Ovary (tissue), 9 donors: Measurements from ENCODE around the gene RPS26. TPM values are rescaled to one million over a fixed set of nuclear protein-coding genes. Genes with fewer than 3 reads are reported as not detected.
"Not testable (repeated sequence)": the region's sequence is repeated elsewhere in the genome, so short reads cannot be mapped to it uniquely, and the experiment has no call there.

Experiments
- DNase-seq, 5 donors: peaks; one replicate each; pipeline ENCODE4 v3.0.0-alpha.2; 2019 to 2020
- H3K27ac ChIP-seq, 2 donors: fragments of 200-600 bp; one replicate each; pipeline versions ENCODE4 v1.5.1 to v1.8.0; 2019 to 2022
- H3K27me3 ChIP-seq: fragments of 200-600 bp; one replicate; pipeline ENCODE4 v1.8.0; 2022
- H3K36me3 ChIP-seq: fragments of 200-600 bp; sonication (generic); one replicate; pipeline ENCODE4 v1.5.1; 2019
- H3K4me1 ChIP-seq: one replicate; pipeline ENCODE4 v1.8.1; 2013; ENCODE audit warnings: mild to moderate bottlenecking, moderate library complexity; ENCODE audit not compliant: insufficient read depth
- H3K4me3 ChIP-seq: fragments of 200-600 bp; sonication (generic); one replicate; pipeline ENCODE4 v1.5.1; 2017
- H3K9me3 ChIP-seq, 2 donors: fragments of 200-600 bp in 1 of 2; sonication (generic) in 1 of 2; one replicate each; pipeline versions ENCODE4 v1.5.1 to v1.8.1; 2013 to 2019; ENCODE audit warnings: mild to moderate bottlenecking in 1 of 2, moderate library complexity in 1 of 2
- EP300 ChIP-seq: sonication (generic); formaldehyde crosslinking; IDR thresholded peaks from one replicate; pipeline ENCODE4 v1.6.1; 2017; ENCODE audit warnings: antibody characterized with exemption
- POLR2A ChIP-seq: fragments of 450-650 bp; IDR thresholded peaks from one replicate; pipeline ENCODE4 v1.6.1; 2017; ENCODE audit warnings: antibody characterized with exemption, mild to moderate bottlenecking, moderate library complexity
- WGBS, 3 donors: extraction: QIAGEN DNeasy Blood & Tissue Kit in 1 of 3; methylation state at CpG; one replicate each; pipeline versions ENCODE4 v1.1.5 to v1.1.7; 2013 to 2017; 5-methylcytosine and 5-hydroxymethylcytosine counted together
- intact Hi-C, 4 donors: fragments of 100-400 bp; cut with DNase I; formaldehyde crosslinking; loops; one replicate each; pipeline versions ENCODE4 v1.11.0 to v1.15.1; 2022 to 2023
- polyA plus RNA-seq, 2 donors: library from polyadenylated mRNA; stranded (reverse); fragments of 200-250 nt in 1 of 2; fragments of 350-450 nt in 1 of 2; fragmentation: Illumina TruSeq in 1 of 2; extraction: RNeasy Lipid Tissue Mini Kit (QIAGEN cat#74804) in 1 of 2; gene quantifications; one replicate each; pipeline ENCODE4 v1.2.3, GENCODE V29; 2013 to 2014
- total RNA-seq, 7 donors: library from RNA; depleted of rRNA in 2 of 7; stranded (reverse); fragments of >200 nt in 2 of 7; fragmentation: NEBNext Ultra II Directional in 3 of 7; extraction: Animal tissue kit (Norgen Biotek cat#: 25700) in 3 of 7; gene quantifications; one replicate each; pipeline versions ENCODE4 v1.1.0 to v1.2.4, GENCODE V29; 2016 to 2023
- TF ChIP-seq, protein P1 (sequence below), 3 donors: fragments of 450-650 bp in 2 of 3; fragments of 200-600 bp in 1 of 3; IDR thresholded peaks; one replicate each; pipeline versions ENCODE4 v1.5.1 to v1.8.0; 2016 to 2022; ENCODE audit warnings: antibody characterized with exemption in 3 of 3, mild to moderate bottlenecking in 1 of 3
- donor health status: DM: no; HTN: no; CAD: no; lungs with moderate emphysema.
- donor health status: DM: no; HTN: no; CAD: no.
- donor health status: Bipolar disorder and iron deficiency.
- donor health status: DM: yes; HTN: yes; CAD: no.
- donor health status: DM: no; HTN: no; CAD: no.
- donor health status: DM: yes; HTN: yes; CAD: no.

RPS26 gene
- total and polyA plus RNA-seq, 9 donors = 16.2 to 2,562 (median 140) TPM

DNA sequence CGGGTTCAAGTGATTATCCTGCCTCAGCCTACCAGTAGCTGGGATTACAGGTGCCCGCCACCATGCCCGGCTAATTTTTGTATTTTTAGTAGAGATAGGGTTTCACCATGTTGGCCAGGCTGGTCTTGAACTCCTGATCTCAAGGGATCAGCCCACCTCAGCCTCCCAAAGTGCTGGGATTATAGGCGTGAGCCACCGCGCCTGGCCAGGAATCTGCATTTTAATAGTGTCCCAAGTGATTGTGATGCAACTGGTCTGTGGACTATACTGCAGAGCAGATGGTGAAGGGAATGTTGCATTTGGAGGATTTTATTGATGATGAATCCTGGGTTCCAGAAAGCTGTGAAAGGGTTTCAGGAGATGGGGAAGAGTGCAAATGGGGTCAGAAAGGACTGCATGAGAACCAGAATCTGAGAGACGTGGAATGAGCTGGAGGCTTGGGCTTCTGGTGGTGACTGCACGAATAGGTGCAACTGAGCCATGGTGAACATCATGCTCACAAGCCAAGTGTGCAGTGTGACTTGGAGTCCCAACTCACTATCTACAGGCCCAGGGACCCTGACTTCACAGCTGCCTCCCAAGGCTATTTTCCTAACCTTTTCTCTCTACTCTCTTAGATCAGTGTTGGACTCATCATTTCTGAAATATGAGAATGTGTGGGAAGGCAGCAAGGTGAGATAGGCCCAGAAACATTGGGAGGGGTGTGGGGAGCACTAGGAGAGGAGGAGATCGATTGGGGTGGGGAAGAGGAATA lies 4.5 kb downstream of the RPS26 start:
- Histone ChIP-seq H3K27ac (no peak overlapping the region), H3K4me3 (no peak overlapping the region), H3K27me3 (no peaks in the 10 kb centered on the region), H3K4me1 (no peaks in the 10 kb centered on the region), H3K9me3 (no peaks in the 10 kb centered on the region), H3K36me3 (no peaks in the 10 kb centered on the region)
- 67 to 79% (median 74%) methylated on average over 9 of the region's 9 CpGs for WGBS, 3 donors
- TF ChIP-seq POLR2A (no peak), EP300 (no peak)
- TF ChIP-seq, protein P1, sequence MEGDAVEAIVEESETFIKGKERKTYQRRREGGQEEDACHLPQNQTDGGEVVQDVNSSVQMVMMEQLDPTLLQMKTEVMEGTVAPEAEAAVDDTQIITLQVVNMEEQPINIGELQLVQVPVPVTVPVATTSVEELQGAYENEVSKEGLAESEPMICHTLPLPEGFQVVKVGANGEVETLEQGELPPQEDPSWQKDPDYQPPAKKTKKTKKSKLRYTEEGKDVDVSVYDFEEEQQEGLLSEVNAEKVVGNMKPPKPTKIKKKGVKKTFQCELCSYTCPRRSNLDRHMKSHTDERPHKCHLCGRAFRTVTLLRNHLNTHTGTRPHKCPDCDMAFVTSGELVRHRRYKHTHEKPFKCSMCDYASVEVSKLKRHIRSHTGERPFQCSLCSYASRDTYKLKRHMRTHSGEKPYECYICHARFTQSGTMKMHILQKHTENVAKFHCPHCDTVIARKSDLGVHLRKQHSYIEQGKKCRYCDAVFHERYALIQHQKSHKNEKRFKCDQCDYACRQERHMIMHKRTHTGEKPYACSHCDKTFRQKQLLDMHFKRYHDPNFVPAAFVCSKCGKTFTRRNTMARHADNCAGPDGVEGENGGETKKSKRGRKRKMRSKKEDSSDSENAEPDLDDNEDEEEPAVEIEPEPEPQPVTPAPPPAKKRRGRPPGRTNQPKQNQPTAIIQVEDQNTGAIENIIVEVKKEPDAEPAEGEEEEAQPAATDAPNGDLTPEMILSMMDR (IDR thresholded peaks at IDR 0.05) = no peak
- no peak for DNase-seq
- intact Hi-C loops = loop anchor here in 2 of 4 donors (10.0 kb wide), 2 partner anchors 51 to 301 kb away; partner anchors contain the start of genes GDF11 (in 1 of the 2) and SUOX (in 1 of the 2)

DNA sequence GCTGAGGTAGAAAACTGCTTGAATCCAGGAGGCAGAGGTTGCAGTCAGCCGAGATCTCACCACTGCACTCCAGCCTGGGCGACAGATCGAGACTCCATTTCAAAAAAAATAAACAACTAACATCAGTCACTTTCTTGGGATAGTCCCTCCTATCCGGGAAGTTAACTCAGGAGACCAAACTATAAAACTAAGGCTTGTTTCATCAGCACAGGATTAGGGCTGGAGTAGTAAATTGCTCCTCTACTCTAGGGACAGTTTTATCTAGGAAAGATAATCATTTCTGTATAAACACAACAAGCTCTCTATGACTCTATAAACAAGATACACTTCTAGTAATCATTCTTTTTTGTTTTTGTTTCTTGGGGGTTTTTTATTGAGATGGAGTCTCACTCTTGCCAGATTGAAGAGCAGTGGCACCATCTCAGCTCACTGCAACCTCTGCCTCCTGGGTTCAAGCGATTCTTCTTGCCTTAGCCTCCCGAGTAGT lies 11.7 kb downstream of the RPS26 start:
- Histone ChIP-seq H3K27me3 (no peaks in the 10 kb centered on the region), H3K27ac (no peak overlapping the region), H3K36me3 (no peaks in the 10 kb centered on the region), H3K4me1 (no peaks in the 10 kb centered on the region), H3K4me3 (no peak overlapping the region), H3K9me3 (no peaks in the 10 kb centered on the region)
- no peak for TF ChIP-seq POLR2A
- TF ChIP-seq EP300 = no peak
- TF ChIP-seq, protein P1 (IDR thresholded peaks at IDR 0.05) = no peak
- intact Hi-C loops = no loop called here
- no peak for DNase-seq
- WGBS, 3 donors = 71 to 81% (median 72%) methylated on average over 6 of the region's 6 CpGs

DNA sequence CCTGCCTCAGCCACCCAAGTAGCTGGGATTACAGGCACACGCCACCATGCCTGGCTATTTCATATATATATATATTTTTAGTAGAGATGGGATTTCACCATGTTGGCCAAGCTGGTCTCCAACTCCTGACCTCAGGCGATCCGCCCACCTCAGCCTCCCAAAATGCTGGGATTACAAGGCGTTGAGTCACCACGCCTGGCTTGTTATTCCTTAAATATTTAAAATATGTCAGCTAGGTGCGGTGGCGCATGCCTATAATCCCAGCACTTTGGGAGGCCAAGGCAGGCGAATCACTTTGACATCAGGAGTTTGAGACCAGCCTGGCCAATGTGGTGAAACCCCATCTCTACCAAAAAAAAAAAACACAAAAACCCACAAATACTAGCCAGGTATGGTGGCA lies 18.2 kb downstream of the RPS26 start:
- H3K27ac ChIP-seq, intact Hi-C loops, H3K36me3 ChIP-seq, H3K4me3 ChIP-seq, H3K9me3 ChIP-seq, H3K27me3 ChIP-seq, H3K4me1 ChIP-seq, DNase-seq: not testable (repeated sequence)
- 88 to 95% (median 89%) methylated on average over 8 of the region's 8 CpGs for WGBS, 3 donors

DNA sequence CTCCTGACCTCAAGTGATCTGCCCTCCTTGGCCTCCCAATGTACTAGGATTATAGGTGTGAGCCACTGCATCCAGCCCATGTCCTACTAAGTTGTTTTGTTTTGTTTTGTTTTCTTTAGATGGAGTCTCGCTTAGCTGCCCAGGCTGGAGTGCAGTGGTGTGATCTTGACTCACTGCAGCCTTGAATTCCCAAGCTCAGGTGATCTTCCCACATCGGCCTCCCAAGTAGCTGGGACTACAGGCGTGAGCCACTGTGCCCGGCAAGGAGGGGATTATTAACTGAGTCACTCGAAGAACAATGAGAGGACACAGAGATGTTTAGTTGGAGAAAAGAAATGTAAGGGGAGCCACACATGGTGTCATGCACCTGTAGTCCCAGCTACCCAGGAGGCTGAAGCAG lies 20.3 kb downstream of the RPS26 start:
- no peak overlapping the region for H3K27ac ChIP-seq
- no peaks in the 10 kb centered on the region for H3K4me1 ChIP-seq
- no peaks in the 10 kb centered on the region for H3K36me3 ChIP-seq
- no peak overlapping the region for H3K4me3 ChIP-seq
- 64 to 71% (median 69%) methylated on average over 5 of the region's 5 CpGs for WGBS, 3 donors
- intact Hi-C loops = no loop called here
- no peaks in the 10 kb centered on the region for H3K27me3 ChIP-seq
- DNase-seq = no peak
- TF ChIP-seq, protein P1 (IDR thresholded peaks at IDR 0.05) = no peak
- TF ChIP-seq POLR2A (no peak), EP300 (no peak)
- H3K9me3 ChIP-seq = no peaks in the 10 kb centered on the region

DNA sequence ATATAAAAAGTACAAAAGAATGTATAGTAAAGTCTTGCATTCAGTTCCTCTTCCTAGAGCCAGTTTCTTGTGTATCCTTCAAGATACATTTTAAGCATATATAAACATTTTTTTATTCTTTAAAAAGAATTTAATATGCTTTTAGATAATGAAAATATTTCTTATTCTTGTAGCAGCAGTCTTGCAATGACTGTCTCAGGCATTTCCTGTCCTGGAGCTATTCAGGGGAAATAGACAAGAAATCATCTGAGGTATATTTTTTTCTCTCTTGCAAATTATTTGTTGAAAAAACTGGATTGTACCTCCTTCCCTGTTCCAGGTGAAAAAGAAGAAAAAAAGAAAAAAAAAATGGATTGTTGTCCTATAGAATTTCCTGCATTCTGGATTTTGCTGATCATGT lies 21.3 kb downstream of the RPS26 start:
- no peak overlapping the region for H3K27ac ChIP-seq
- no peaks in the 10 kb centered on the region for H3K4me1 ChIP-seq
- TF ChIP-seq EP300 = no peak
- no peak for TF ChIP-seq POLR2A
- TF ChIP-seq, protein P1 (IDR thresholded peaks at IDR 0.05) = no peak
- no peak overlapping the region for H3K4me3 ChIP-seq
- no peaks in the 10 kb centered on the region for H3K27me3 ChIP-seq
- DNase-seq = no peak
- H3K9me3 ChIP-seq = no peaks in the 10 kb centered on the region
- H3K36me3 ChIP-seq = no peaks in the 10 kb centered on the region
- intact Hi-C loops = no loop called here
